HL-60 (cell line): ENCODE results near the gene RAB25.
A peak's percentile ranks its signal among the peaks of the same experiment; 100 is the strongest.

Experiments used
- DNase-seq, 2 experiments: peaks; one replicate each; pipeline ENCODE4 v3.0.0-alpha.2; 2010 to 2020; ENCODE audit warnings: low read depth in 1 of 2, low spot score in 1 of 2
- H3K27ac ChIP-seq: fragments of 250-450 bp; sonication (Bioruptor Pico); replicated peaks from 2 replicates; pipeline ENCODE4 v1.5.1; 2020; ENCODE audit warnings: mild to moderate bottlenecking, moderate library complexity
- H3K27me3 ChIP-seq: fragments of 250-450 bp; sonication (Bioruptor Pico); 2 replicates; pipeline ENCODE4 v1.5.1; 2021; ENCODE audit warnings: mild to moderate bottlenecking, moderate library complexity; ENCODE audit not compliant: insufficient read depth, poor library complexity, severe bottlenecking
- H3K4me3 ChIP-seq: replicated peaks from 2 replicates; pipeline ENCODE4 v1.5.1; 2011; ENCODE audit warnings: mild to moderate bottlenecking, control low read depth, low read length; ENCODE audit not compliant: insufficient read depth
- GABPA ChIP-seq: IDR thresholded peaks from 2 replicates; pipeline ENCODE4 v1.6.1; 2012; ENCODE audit warnings: low read depth
- POLR2AphosphoS5 ChIP-seq: IDR thresholded peaks from 2 replicates; pipeline ENCODE4 v1.6.1; 2012; ENCODE audit warnings: low read depth
- SPI1 ChIP-seq: IDR thresholded peaks from 2 replicates; pipeline ENCODE4 v1.6.1; 2012; ENCODE audit warnings: low read depth, mild to moderate bottlenecking, borderline replicate concordance
- TF ChIP-seq, protein P1 (sequence below): IDR thresholded peaks from 2 replicates; pipeline ENCODE4 v1.6.1; 2012; ENCODE audit warnings: low read depth; ENCODE audit not compliant: insufficient replicate concordance
- TF ChIP-seq, protein P2 (sequence below): IDR thresholded peaks from one replicate; pipeline ENCODE4 v1.5.1; 2011; ENCODE audit warnings: low read length, control low read depth, inconsistent platforms; ENCODE audit not compliant: insufficient read depth

Gene RAB25

DNA sequence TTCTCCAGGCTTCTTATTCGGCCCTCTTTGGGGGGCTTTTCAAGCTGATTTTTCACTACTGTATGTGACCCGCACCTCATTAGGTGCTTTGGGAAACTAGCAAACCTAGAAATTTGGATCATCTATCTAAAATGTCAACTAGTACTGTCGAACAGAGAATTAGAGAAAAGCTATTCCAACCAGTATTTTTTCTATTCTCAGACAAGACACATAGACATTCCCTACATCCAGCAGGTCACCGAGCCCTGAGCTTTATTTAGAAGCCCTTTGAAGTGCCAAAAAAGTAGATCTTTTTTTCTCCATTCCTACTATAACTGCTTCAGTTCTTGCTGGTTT, 39.9 kb upstream of the RAB25 start:
- TF ChIP-seq, protein P1, sequence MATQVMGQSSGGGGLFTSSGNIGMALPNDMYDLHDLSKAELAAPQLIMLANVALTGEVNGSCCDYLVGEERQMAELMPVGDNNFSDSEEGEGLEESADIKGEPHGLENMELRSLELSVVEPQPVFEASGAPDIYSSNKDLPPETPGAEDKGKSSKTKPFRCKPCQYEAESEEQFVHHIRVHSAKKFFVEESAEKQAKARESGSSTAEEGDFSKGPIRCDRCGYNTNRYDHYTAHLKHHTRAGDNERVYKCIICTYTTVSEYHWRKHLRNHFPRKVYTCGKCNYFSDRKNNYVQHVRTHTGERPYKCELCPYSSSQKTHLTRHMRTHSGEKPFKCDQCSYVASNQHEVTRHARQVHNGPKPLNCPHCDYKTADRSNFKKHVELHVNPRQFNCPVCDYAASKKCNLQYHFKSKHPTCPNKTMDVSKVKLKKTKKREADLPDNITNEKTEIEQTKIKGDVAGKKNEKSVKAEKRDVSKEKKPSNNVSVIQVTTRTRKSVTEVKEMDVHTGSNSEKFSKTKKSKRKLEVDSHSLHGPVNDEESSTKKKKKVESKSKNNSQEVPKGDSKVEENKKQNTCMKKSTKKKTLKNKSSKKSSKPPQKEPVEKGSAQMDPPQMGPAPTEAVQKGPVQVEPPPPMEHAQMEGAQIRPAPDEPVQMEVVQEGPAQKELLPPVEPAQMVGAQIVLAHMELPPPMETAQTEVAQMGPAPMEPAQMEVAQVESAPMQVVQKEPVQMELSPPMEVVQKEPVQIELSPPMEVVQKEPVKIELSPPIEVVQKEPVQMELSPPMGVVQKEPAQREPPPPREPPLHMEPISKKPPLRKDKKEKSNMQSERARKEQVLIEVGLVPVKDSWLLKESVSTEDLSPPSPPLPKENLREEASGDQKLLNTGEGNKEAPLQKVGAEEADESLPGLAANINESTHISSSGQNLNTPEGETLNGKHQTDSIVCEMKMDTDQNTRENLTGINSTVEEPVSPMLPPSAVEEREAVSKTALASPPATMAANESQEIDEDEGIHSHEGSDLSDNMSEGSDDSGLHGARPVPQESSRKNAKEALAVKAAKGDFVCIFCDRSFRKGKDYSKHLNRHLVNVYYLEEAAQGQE: no peak
- TF ChIP-seq, protein P2, sequence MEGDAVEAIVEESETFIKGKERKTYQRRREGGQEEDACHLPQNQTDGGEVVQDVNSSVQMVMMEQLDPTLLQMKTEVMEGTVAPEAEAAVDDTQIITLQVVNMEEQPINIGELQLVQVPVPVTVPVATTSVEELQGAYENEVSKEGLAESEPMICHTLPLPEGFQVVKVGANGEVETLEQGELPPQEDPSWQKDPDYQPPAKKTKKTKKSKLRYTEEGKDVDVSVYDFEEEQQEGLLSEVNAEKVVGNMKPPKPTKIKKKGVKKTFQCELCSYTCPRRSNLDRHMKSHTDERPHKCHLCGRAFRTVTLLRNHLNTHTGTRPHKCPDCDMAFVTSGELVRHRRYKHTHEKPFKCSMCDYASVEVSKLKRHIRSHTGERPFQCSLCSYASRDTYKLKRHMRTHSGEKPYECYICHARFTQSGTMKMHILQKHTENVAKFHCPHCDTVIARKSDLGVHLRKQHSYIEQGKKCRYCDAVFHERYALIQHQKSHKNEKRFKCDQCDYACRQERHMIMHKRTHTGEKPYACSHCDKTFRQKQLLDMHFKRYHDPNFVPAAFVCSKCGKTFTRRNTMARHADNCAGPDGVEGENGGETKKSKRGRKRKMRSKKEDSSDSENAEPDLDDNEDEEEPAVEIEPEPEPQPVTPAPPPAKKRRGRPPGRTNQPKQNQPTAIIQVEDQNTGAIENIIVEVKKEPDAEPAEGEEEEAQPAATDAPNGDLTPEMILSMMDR: no peak
- TF ChIP-seq POLR2AphosphoS5: no peak
- TF ChIP-seq GABPA: no peak
- TF ChIP-seq SPI1: no peak
- H3K4me3 ChIP-seq: peak overlapping the region; percentile 95; the same call in 1 of the 2 replicates
- no peak overlapping the region for H3K27ac ChIP-seq
- no peak for DNase-seq
- no peaks in the 10 kb centered on the region for H3K27me3 ChIP-seq

DNA sequence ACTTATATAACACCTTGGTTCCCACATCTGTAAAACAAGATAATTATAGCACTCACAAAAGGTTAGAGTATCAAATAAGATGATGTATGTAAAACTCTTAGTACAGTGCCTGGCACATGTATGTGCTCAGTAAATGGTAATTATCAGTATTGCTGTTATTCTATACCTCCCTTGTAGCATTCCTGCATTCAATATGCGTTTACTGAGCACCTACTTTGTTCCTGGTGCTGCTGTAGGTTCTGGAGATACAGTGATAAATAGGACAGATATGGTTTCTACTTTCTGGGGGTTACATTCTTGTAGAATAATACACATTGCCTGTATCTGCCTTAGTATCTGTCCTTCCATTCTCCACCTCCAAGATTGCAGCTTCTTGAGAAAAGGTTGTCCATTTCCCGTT, 39.0 kb upstream of the RAB25 start:
- H3K4me3 ChIP-seq: no peak overlapping the region
- no peaks in the 10 kb centered on the region for H3K27me3 ChIP-seq
- DNase-seq: no peak
- H3K27ac ChIP-seq: no peak overlapping the region
- no peak for TF ChIP-seq SPI1
- TF ChIP-seq, protein P1: no peak
- TF ChIP-seq POLR2AphosphoS5: no peak
- TF ChIP-seq, protein P2: no peak
- no peak for TF ChIP-seq GABPA

DNA sequence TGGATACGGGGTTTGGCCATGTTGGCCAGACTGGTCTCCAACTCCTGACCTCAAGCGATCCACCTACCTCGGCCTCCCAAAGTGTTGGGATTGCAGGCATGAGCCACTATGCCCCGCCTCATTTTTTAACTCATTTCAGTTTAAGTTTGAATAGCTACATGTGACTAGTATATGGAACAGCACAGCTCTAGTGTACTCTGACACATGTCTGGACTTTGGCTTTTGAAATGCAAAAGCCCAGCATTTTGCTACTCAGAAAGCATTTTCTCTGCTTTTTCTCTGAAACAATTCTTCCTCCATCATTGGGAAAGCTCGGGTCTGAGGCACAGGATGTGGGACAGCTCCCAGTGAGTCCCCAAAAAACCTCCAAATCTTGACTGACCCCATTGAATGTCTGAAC, 36.2 kb upstream of the RAB25 start:
- DNase-seq: no peak
- Histone ChIP-seq H3K4me3 (no peak overlapping the region), H3K27ac (no peak overlapping the region), H3K27me3 (no peaks in the 10 kb centered on the region)
- TF ChIP-seq SPI1: no peak
- TF ChIP-seq, protein P2: no peak
- no peak for TF ChIP-seq GABPA
- TF ChIP-seq, protein P1: no peak
- no peak for TF ChIP-seq POLR2AphosphoS5
